ENCODE results near the gene COQ3.

- TF ChIP-seq CTCF (IDR thresholded peaks at IDR 0.05; ENCODE audit: insufficient read depth, low read depth, low read length) (no peak), EZH2 (IDR thresholded peaks at IDR 0.05; ENCODE audit: insufficient read depth, low read length) (no peak)
These were observed 45.5 kb downstream of the COQ3 start for GRCh38 chr6:99348288-99349170.

All from astrocyte (in vitro differentiated cells and primary cell).